H9 (cell line): ENCODE data around the gene CEMIP. TPM values are rescaled to one million over a fixed set of nuclear protein-coding genes. Genes with fewer than 3 reads are reported as not detected.

ENCODE experiments used
- DNase-seq: peaks from one replicate; pipeline ENCODE4 v3.0.0-alpha.2; 2017
- H2AFZ ChIP-seq: one replicate; pipeline ENCODE4 v1.6.1; 2013; ENCODE audit warnings: mild to moderate bottlenecking, low read length, control low read depth, moderate library complexity
- H2AK5ac ChIP-seq: 2 replicates; pipeline ENCODE4 v1.6.1; 2013; ENCODE audit warnings: low read length, control low read depth, mixed read lengths; ENCODE audit not compliant: insufficient read length
- H2BK120ac ChIP-seq: one replicate; pipeline ENCODE4 v1.6.1; 2013; ENCODE audit warnings: low read depth, mild to moderate bottlenecking, low read length, control low read depth, inconsistent platforms; ENCODE audit not compliant: poor library complexity, severe bottlenecking
- H2BK12ac ChIP-seq: 2 replicates; pipeline ENCODE4 v1.6.1; 2013; ENCODE audit warnings: low read length, control low read depth, mixed read lengths, low read depth; ENCODE audit not compliant: insufficient read length
- H2BK15ac ChIP-seq: 2 replicates; pipeline ENCODE4 v1.6.1; 2013; ENCODE audit warnings: low read depth, low read length, control low read depth
- H2BK20ac ChIP-seq: one replicate; pipeline ENCODE4 v1.6.1; 2013; ENCODE audit warnings: low read depth, mild to moderate bottlenecking, low read length, control low read depth, inconsistent platforms; ENCODE audit not compliant: poor library complexity, severe bottlenecking
- H2BK5ac ChIP-seq: 2 replicates; pipeline ENCODE4 v1.6.1; 2013; ENCODE audit warnings: low read length, control low read depth, mixed read lengths; ENCODE audit not compliant: insufficient read length
- H3K14ac ChIP-seq: 2 replicates; pipeline ENCODE4 v1.6.1; 2013; ENCODE audit warnings: low read length, control low read depth; ENCODE audit not compliant: insufficient read depth
- H3K18ac ChIP-seq: 2 replicates; pipeline ENCODE4 v1.6.1; 2013; ENCODE audit warnings: low read depth, mild to moderate bottlenecking, mixed read lengths, low read length, control low read depth; ENCODE audit not compliant: insufficient read length
- H3K23ac ChIP-seq: 2 replicates; pipeline ENCODE4 v1.6.1; 2013; ENCODE audit warnings: low read length, control low read depth, mixed read lengths, low read depth; ENCODE audit not compliant: insufficient read length
- H3K23me2 ChIP-seq: 2 replicates; pipeline ENCODE4 v1.6.1; 2013; ENCODE audit warnings: low read depth, mild to moderate bottlenecking, mixed read lengths, low read length, control low read depth; ENCODE audit not compliant: insufficient read length, poor library complexity, severe bottlenecking
- H3K27ac ChIP-seq: 2 replicates; pipeline ENCODE4 v1.5.1; 2013; ENCODE audit warnings: low read length, control low read depth, mixed read lengths, low read depth; ENCODE audit not compliant: insufficient read length
- H3K27me3 ChIP-seq: 2 replicates; pipeline ENCODE4 v1.6.1; 2013; ENCODE audit warnings: low read length, control low read depth, inconsistent platforms; ENCODE audit not compliant: insufficient read depth
- H3K4ac ChIP-seq: 2 replicates; pipeline ENCODE4 v1.6.1; 2013; ENCODE audit warnings: low read depth, mild to moderate bottlenecking, control low read depth, inconsistent platforms, low read length, moderate library complexity
- H3K4me1 ChIP-seq: 2 replicates; pipeline ENCODE4 v1.6.1; 2013; ENCODE audit warnings: low read length, control low read depth, inconsistent platforms; ENCODE audit not compliant: insufficient read depth
- H3K4me2 ChIP-seq: 2 replicates; pipeline ENCODE4 v1.6.1; 2013; ENCODE audit warnings: low read length, control low read depth, mixed read lengths; ENCODE audit not compliant: insufficient read length, insufficient read depth
- H3K56ac ChIP-seq: 2 replicates; pipeline ENCODE4 v1.6.1; 2013; ENCODE audit warnings: low read depth, mild to moderate bottlenecking, mixed read lengths, low read length, control low read depth; ENCODE audit not compliant: insufficient read length
- H3K79me1 ChIP-seq: 2 replicates; pipeline ENCODE4 v1.6.1; 2013; ENCODE audit warnings: low read depth, mild to moderate bottlenecking, moderate library complexity, low read length, control low read depth, inconsistent platforms; ENCODE audit not compliant: insufficient read depth, poor library complexity, severe bottlenecking
- H3K79me2 ChIP-seq: 2 replicates; pipeline ENCODE4 v1.6.1; 2013; ENCODE audit warnings: low read length, control low read depth, inconsistent platforms; ENCODE audit not compliant: insufficient read depth
- H3K9ac ChIP-seq: 2 replicates; pipeline ENCODE4 v1.6.1; 2013; ENCODE audit warnings: low read length, control low read depth, mixed read lengths; ENCODE audit not compliant: insufficient read length; ENCODE audit errors: extremely low read depth
- H3K9me3 ChIP-seq: one replicate; pipeline ENCODE4 v1.6.1; 2013; ENCODE audit warnings: low read depth, low read length, inconsistent platforms; ENCODE audit not compliant: control insufficient read depth
- H3T11ph ChIP-seq: one replicate; pipeline ENCODE4 v1.6.1; 2013; ENCODE audit warnings: mild to moderate bottlenecking, low read length, control low read depth, inconsistent platforms
- H4K20me1 ChIP-seq: one replicate; pipeline ENCODE4 v1.6.1; 2013; ENCODE audit not compliant: control insufficient read depth, insufficient read length, insufficient read depth
- H4K5ac ChIP-seq: 2 replicates; pipeline ENCODE4 v1.6.1; 2013; ENCODE audit warnings: low read depth, mild to moderate bottlenecking, mixed read lengths, low read length, control low read depth; ENCODE audit not compliant: insufficient read length
- H4K8ac ChIP-seq: replicated peaks from 2 replicates; pipeline ENCODE4 v1.6.1; 2013; ENCODE audit warnings: low read length, control low read depth, mixed read lengths, low read depth; ENCODE audit not compliant: insufficient read length
- H4K91ac ChIP-seq: 2 replicates; pipeline ENCODE4 v1.6.1; 2013; ENCODE audit warnings: low read depth, mild to moderate bottlenecking, moderate library complexity, mixed read lengths, low read length, control low read depth; ENCODE audit not compliant: insufficient read length
- H3K27ac Mint-ChIP-seq, 3 experiments: 2 replicates in 2 of 3; 3 replicates in 1 of 3; pipeline ENCODE4 v1.8.0; 2020 to 2021; ENCODE audit warnings: mixed read lengths in 3 of 3, mild to moderate bottlenecking in 1 of 3, moderate library complexity in 1 of 3
- H3K27me3 Mint-ChIP-seq: 2 replicates; pipeline ENCODE4 v1.8.0; 2021; ENCODE audit warnings: low read depth, mild to moderate bottlenecking, moderate library complexity, mixed read lengths
- H3K36me3 Mint-ChIP-seq, 3 experiments: 2 replicates in 2 of 3; 3 replicates in 1 of 3; pipeline ENCODE4 v1.8.0; 2020 to 2021; ENCODE audit warnings: low read depth in 3 of 3, mixed read lengths in 3 of 3; ENCODE audit not compliant: insufficient read depth in 1 of 3
- H3K4me1 Mint-ChIP-seq, 2 experiments: 2 replicates each; pipeline ENCODE4 v1.8.0; 2020; ENCODE audit warnings: mixed read lengths in 2 of 2
- H3K4me3 Mint-ChIP-seq, 2 experiments: 2 replicates in 1 of 2; 3 replicates in 1 of 2; pipeline ENCODE4 v1.8.0; 2020 to 2021; ENCODE audit warnings: mild to moderate bottlenecking in 2 of 2, mixed read lengths in 2 of 2, moderate library complexity in 1 of 2
- H3K9me3 Mint-ChIP-seq, 2 experiments: 2 replicates in 1 of 2; 3 replicates in 1 of 2; pipeline ENCODE4 v1.8.0; 2020; ENCODE audit warnings: mild to moderate bottlenecking in 2 of 2, mixed read lengths in 2 of 2, moderate library complexity in 1 of 2
- CTCF ChIP-seq: fragments of 200-600 bp; sonication (generic); conservative IDR thresholded peaks from 3 replicates; pipeline ENCODE4 v1.8.0; 2021; ENCODE audit warnings: antibody characterized with exemption, mild to moderate bottlenecking
- WGBS: extraction: QIAGEN DNeasy Blood & Tissue Kit; methylation state at CpG from one replicate; pipeline ENCODE4 v1.1.7; 2013; ENCODE audit warnings: missing lambda C conversion rate, low lambda C conversion rate, mixed read lengths; ENCODE audit not compliant: insufficient read length; ENCODE audit errors: extremely low coverage; 5-methylcytosine and 5-hydroxymethylcytosine counted together
- total RNA-seq: library from RNA; stranded (reverse); gene quantifications from 2 replicates; pipeline ENCODE4 v1.2.1, GENCODE V29; 2021

The CEMIP gene
- total RNA-seq, 1 experiment from 2014 or later = 0.09 TPM

- no peaks in the 10 kb centered on the region for H3K4me1 ChIP-seq
- Mint-ChIP-seq H3K36me3 (peaks cover 0 to 3% (median 0%) of the 10 kb centered on the region in 3 experiments; a peak in 2 of 7 replicates), H3K9me3 (peaks cover 0 to 2% of the 10 kb centered on the region in 2 experiments; a peak in 1 of 5 replicates), H3K4me1 (peaks cover 13 to 24% of the 10 kb centered on the region in 2 experiments), H3K27ac (no peak overlapping the region), H3K4me3 (no peak overlapping the region), H3K27me3 (no peaks in the 10 kb centered on the region)
- H4K8ac ChIP-seq = no peak overlapping the region
- no peak for DNase-seq
- no peak overlapping the region for H2BK15ac ChIP-seq
- no peaks in the 10 kb centered on the region for H3K9me3 ChIP-seq
- H2BK12ac ChIP-seq = no peak overlapping the region
- no peak overlapping the region for H2AFZ ChIP-seq
- no peak overlapping the region for H2BK20ac ChIP-seq
- no CpG with 5 or more reads among the region's 1 CpG for WGBS
- H3K4ac ChIP-seq = no peak overlapping the region
- H3K4me2 ChIP-seq = no peak overlapping the region
- no peak overlapping the region for H3K56ac ChIP-seq
- no peak overlapping the region for H2BK5ac ChIP-seq
- H2AK5ac ChIP-seq = no peak overlapping the region
- H3K23ac ChIP-seq = no peak overlapping the region
- H4K5ac ChIP-seq = no peak overlapping the region
- H2BK120ac ChIP-seq = no peak overlapping the region
- TF ChIP-seq CTCF = no peak
- no peak overlapping the region for H3K27ac ChIP-seq
- H3K79me1 ChIP-seq = no peaks in the 10 kb centered on the region
- H3K79me2 ChIP-seq = no peaks in the 10 kb centered on the region
- no peak overlapping the region for H3K9ac ChIP-seq
- no peaks in the 10 kb centered on the region for H3K27me3 ChIP-seq
- H3T11ph ChIP-seq = no peak overlapping the region
- no peak overlapping the region for H3K14ac ChIP-seq
- H3K23me2 ChIP-seq = no peaks in the 10 kb centered on the region
- H4K20me1 ChIP-seq = no peaks in the 10 kb centered on the region
- H4K91ac ChIP-seq = no peak overlapping the region
- no peak overlapping the region for H3K18ac ChIP-seq
Measured at GRCh38 chr15:80733460-80733859, 45.7 kb upstream of the CEMIP start.
